Body of pancreas (tissue), 4 donors: Measurements from ENCODE around the gene SLC35F3. TPM values are rescaled to one million over a fixed set of nuclear protein-coding genes. Genes with fewer than 3 reads are reported as not detected.
"Not testable (repeated sequence)": the region's sequence is repeated elsewhere in the genome, so short reads cannot be mapped to it uniquely, and the experiment has no call there.

ENCODE experiments used
- ATAC-seq: fragments of 150-250 bp; one replicate; pipeline ENCODE4 v1.9.1; 2016
- DNase-seq, 4 donors: peaks; one replicate each; pipeline ENCODE4 v3.0.0-alpha.2; 2019
- H3K27ac ChIP-seq, 4 donors: fragments of 200-600 bp; sonication (generic); 1 replicate in 3 of 4; 2 replicates in 1 of 4; pipeline versions ENCODE4 v1.5.1 to v1.6.1; 2016 to 2019; ENCODE audit warnings: mild to moderate bottlenecking in 1 of 4, mixed read lengths in 1 of 4, moderate library complexity in 1 of 4
- H3K27me3 ChIP-seq, 2 donors: fragments of 200-600 bp; sonication (generic); one replicate each; pipeline ENCODE4 v1.6.0; 2016; ENCODE audit warnings: mild to moderate bottlenecking in 1 of 2
- H3K36me3 ChIP-seq, 2 donors: fragments of 200-600 bp; sonication (generic); replicated peaks in 1 of 2; 2 replicates each; pipeline ENCODE4 v1.5.1; 2016; ENCODE audit warnings: low read depth in 2 of 2; ENCODE audit not compliant: insufficient read depth in 1 of 2
- H3K4me1 ChIP-seq: fragments of 200-600 bp; sonication (generic); one replicate; pipeline ENCODE4 v1.6.0; 2016
- H3K4me3 ChIP-seq, 2 donors: fragments of 200-600 bp; sonication (generic); 1 replicate in 1 of 2; 2 replicates in 1 of 2; pipeline ENCODE4 v1.5.1; 2016 to 2019
- H3K9me3 ChIP-seq, 3 donors: fragments of 200-600 bp; sonication (generic); 1 replicate in 2 of 3; 2 replicates in 1 of 3; pipeline ENCODE4 v1.5.1; 2016
- CTCF ChIP-seq, 7 experiments: fragments of 450-650 bp in 4 of 7; fragments of 200-600 bp in 3 of 7; sonication (generic) in 3 of 7; IDR thresholded peaks; one replicate each; pipeline ENCODE4 v1.5.1; 2016 to 2019; ENCODE audit warnings: antibody characterized with exemption in 7 of 7
- POLR2A ChIP-seq, 3 donors: fragments of 450-650 bp; IDR thresholded peaks; one replicate each; pipeline ENCODE4 v1.6.1; 2016; ENCODE audit warnings: antibody characterized with exemption in 3 of 3, mild to moderate bottlenecking in 2 of 3
- WGBS, 2 donors: methylation state at CpG; one replicate each; pipeline ENCODE4 v1.1.5; 2017; 5-methylcytosine and 5-hydroxymethylcytosine counted together
- intact Hi-C: fragments of 100-400 bp; cut with DNase I; formaldehyde crosslinking; loops from one replicate; pipeline ENCODE4 v1.15.1; 2023
- total RNA-seq, 2 donors: library from RNA; depleted of rRNA; stranded (reverse); fragments of >200 nt; gene quantifications; one replicate each; pipeline ENCODE4 v1.1.0, GENCODE V29; 2016

Gene SLC35F3
- total RNA-seq, 2 donors from 2014 or later = 0.99 to 11.7 TPM

- Histone ChIP-seq H3K9me3 (no peaks in the 10 kb centered on the region), H3K36me3 (no peaks in the 10 kb centered on the region), H3K27ac (no peak overlapping the region), H3K4me3 (no peak overlapping the region), H3K4me1 (no peaks in the 10 kb centered on the region), H3K27me3 (no peaks in the 10 kb centered on the region)
- 95 to 97% methylated on average over 5 of the region's 5 CpGs for WGBS, 2 donors
- DNase-seq (no peak), ATAC-seq (no peak)
- intact Hi-C loops = no loop called here
- no peak for TF ChIP-seq CTCF (IDR thresholded peaks at IDR 0.05)
- no peak for TF ChIP-seq POLR2A (IDR thresholded peaks at IDR 0.05)
Measured at GRCh38 chr1:234241941-234242490, 337.5 kb downstream of the SLC35F3 start.

DNA sequence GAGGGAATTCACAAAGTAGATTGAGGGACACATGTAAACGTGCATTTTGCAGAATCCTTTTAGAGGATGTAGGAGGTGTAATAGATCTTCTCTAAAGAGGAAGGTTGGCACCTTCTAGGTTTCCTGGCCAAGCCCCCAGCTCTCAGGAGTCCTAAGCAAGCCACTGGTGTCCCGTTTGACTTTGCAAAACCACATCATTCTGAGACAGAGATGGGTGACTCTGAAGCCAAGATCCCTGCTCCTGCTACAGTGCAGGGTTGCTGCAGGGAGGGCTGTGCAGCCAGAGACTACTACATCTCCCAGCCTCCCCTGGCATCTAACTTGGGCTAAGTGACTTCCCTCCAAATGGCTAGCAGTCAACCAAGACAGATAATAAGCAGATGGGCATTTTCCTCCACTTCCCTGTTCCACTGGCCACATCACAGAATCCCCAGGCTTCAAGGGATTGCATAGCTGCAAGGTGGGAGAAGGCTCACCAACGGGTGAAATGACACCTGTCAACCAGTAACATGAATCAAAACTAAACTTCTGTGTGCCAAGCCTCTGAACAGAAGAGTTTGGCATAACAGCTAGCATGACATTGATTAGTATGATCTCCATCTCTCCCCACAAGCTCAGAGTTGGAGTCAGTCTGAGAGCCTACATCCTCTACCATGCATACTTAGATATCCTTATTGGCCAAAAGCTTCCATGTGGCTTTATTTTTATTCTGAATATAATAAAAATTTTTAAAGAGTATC lies 339.2 kb downstream of the SLC35F3 start:
- DNase-seq (no peak), ATAC-seq (no peak)
- Histone ChIP-seq H3K4me1 (no peaks in the 10 kb centered on the region), H3K9me3 (no peaks in the 10 kb centered on the region), H3K36me3 (no peaks in the 10 kb centered on the region), H3K27me3 (no peaks in the 10 kb centered on the region), H3K4me3 (no peak overlapping the region), H3K27ac (no peak overlapping the region)
- no peak for TF ChIP-seq CTCF (IDR thresholded peaks at IDR 0.05)
- no peak for TF ChIP-seq POLR2A (IDR thresholded peaks at IDR 0.05)
- 44 to 56% methylated on average over 3 of the region's 3 CpGs for WGBS, 2 donors
- intact Hi-C loops = no loop called here

- Histone ChIP-seq H3K27me3 (no peaks in the 10 kb centered on the region), H3K9me3 (no peaks in the 10 kb centered on the region), H3K4me3 (no peak overlapping the region), H3K36me3 (no peaks in the 10 kb centered on the region), H3K4me1 (no peaks in the 10 kb centered on the region), H3K27ac (no peak overlapping the region)
- TF ChIP-seq POLR2A (IDR thresholded peaks at IDR 0.05) = no peak
- no peak for TF ChIP-seq CTCF (IDR thresholded peaks at IDR 0.05)
- intact Hi-C loops = no loop called here
- DNase-seq = no peak
- no peak for ATAC-seq
Measured at GRCh38 chr1:234244482-234244881, 340.0 kb downstream of the SLC35F3 start.

DNA sequence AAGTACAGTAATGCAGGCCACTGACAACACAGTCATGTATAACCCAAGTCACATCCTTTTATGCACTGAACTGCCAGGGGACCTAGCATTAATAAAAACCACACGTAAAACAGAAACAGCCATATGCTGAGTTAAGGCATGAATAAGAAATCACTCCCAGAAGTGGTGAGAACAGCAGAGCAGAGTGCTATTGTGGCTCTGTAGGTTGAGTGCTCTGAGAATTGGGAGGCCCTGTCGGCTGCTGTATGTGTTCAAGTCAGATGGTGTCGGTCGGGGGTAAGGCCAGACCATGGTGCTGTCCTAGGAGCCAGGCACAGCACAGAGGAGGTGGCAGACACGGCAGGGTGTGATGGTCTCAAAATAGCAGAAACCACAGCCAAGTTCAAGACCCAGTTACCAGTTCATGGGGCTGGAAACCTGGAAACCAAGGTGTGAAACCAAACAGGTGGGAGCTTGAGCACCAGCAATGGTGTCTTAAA lies 342.2 kb downstream of the SLC35F3 start:
- Histone ChIP-seq H3K4me3 (no peak overlapping the region), H3K4me1 (no peaks in the 10 kb centered on the region), H3K36me3 (no peaks in the 10 kb centered on the region), H3K9me3 (no peaks in the 10 kb centered on the region), H3K27ac (no peak overlapping the region), H3K27me3 (no peaks in the 10 kb centered on the region)
- intact Hi-C loops = no loop called here
- TF ChIP-seq POLR2A (IDR thresholded peaks at IDR 0.05) (no peak), CTCF (IDR thresholded peaks at IDR 0.05) (no peak)
- ATAC-seq (no peak), DNase-seq (no peak)
- WGBS, 2 donors = 89 to 91% methylated on average over 5 of the region's 5 CpGs

DNA sequence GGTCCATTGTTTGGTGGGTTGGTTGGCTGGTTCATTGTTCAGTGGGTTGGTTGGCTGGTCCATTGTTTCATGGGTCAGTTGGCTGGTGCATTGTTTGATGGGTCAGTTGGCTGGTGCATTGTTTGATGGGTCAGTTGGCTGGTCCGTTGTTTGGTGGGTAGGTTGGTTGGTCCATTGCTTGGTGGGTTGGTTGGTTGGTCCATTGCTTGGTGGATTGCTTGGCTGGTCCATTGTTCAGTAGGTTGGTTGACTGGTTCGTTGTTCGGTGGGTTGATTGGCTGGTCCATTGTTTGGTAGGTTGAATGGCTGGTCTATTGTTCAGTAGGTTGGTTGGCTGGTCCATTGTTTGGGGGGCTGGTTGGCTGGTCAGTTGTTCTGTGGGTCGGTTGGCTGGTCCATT lies 343.3 kb downstream of the SLC35F3 start:
- H3K36me3 ChIP-seq, H3K27ac ChIP-seq, H3K4me1 ChIP-seq, intact Hi-C loops, ATAC-seq, H3K9me3 ChIP-seq, DNase-seq, H3K4me3 ChIP-seq, H3K27me3 ChIP-seq: not testable (repeated sequence)
- WGBS, 2 donors = 76 to 83% methylated on average over 3 to 4 of the region's 4 CpGs
